NB4 (cell line): Measurements from ENCODE around the gene TBC1D2B.

Source experiments
- DNase-seq: peaks from one replicate; pipeline ENCODE4 v3.0.0; 2010; ENCODE audit warnings: low read depth
- H3K4me3 ChIP-seq: one replicate; pipeline ENCODE4 v1.5.1; 2011; ENCODE audit warnings: mild to moderate bottlenecking, low read depth, low read length, moderate library complexity
- MYC ChIP-seq: IDR thresholded peaks from 2 replicates; pipeline ENCODE4 v1.6.1; 2011; ENCODE audit warnings: low read depth, low read length
- POLR2A ChIP-seq: IDR thresholded peaks from 2 replicates; pipeline ENCODE4 v1.6.1; 2011; ENCODE audit warnings: mild to moderate bottlenecking; ENCODE audit not compliant: insufficient read length; ENCODE audit errors: extremely low read depth
- TF ChIP-seq, protein P1 (sequence below): IDR thresholded peaks from one replicate; pipeline ENCODE4 v1.5.1; 2012; ENCODE audit warnings: low read depth, low read length
- TF ChIP-seq, protein P2 (sequence below): IDR thresholded peaks from 2 replicates; pipeline ENCODE4 v1.6.1; 2011; ENCODE audit warnings: low read depth, low read length

TBC1D2B gene

DNA sequence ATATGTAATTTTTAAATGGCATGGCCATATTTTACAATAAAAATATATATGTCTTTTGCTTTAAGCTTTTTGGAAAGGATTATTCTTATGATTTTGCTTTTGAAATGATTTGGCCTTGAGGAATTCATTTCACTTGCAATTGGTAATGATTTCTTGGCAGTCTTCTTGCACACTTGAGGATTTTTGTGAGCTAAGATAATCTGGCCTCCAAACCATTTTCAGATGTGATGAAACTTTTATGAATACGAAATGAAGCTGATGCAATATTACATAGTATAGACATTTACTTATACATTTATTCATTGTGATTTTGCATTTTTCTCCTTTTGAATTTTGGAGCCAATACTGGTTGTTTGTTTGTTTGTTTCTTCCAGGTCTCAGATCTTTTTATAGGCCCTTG lies 8.4 kb upstream of the TBC1D2B start:
- H3K4me3 ChIP-seq, result no peak overlapping the region
- no peak for DNase-seq
- no peak for TF ChIP-seq MYC
- TF ChIP-seq POLR2A, result no peak
- TF ChIP-seq, protein P1, sequence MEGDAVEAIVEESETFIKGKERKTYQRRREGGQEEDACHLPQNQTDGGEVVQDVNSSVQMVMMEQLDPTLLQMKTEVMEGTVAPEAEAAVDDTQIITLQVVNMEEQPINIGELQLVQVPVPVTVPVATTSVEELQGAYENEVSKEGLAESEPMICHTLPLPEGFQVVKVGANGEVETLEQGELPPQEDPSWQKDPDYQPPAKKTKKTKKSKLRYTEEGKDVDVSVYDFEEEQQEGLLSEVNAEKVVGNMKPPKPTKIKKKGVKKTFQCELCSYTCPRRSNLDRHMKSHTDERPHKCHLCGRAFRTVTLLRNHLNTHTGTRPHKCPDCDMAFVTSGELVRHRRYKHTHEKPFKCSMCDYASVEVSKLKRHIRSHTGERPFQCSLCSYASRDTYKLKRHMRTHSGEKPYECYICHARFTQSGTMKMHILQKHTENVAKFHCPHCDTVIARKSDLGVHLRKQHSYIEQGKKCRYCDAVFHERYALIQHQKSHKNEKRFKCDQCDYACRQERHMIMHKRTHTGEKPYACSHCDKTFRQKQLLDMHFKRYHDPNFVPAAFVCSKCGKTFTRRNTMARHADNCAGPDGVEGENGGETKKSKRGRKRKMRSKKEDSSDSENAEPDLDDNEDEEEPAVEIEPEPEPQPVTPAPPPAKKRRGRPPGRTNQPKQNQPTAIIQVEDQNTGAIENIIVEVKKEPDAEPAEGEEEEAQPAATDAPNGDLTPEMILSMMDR, result no peak
- TF ChIP-seq, protein P2, sequence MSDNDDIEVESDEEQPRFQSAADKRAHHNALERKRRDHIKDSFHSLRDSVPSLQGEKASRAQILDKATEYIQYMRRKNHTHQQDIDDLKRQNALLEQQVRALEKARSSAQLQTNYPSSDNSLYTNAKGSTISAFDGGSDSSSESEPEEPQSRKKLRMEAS, result no peak

DNA sequence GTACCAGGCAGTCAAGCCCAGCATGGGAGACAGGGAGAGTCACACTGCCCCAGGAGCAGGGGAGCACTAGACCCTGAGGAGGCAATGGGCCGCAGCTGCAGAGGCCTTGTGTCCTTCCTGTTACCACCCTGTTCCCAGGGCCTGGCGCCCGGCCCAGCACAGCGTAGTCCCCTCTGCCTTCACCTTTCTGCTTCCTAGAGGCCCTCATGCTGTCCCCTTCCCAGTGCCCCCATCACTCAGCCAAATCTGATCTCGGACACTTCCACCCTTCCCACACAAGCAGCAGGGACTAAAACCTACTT lies 6.9 kb upstream of the TBC1D2B start:
- no peak for DNase-seq
- TF ChIP-seq, protein P1, result no peak
- TF ChIP-seq MYC (no peak), POLR2A (no peak)
- TF ChIP-seq, protein P2, result no peak
- no peak overlapping the region for H3K4me3 ChIP-seq

GRCh38 chr15:78083687-78084448 lies 6.4 kb upstream of the TBC1D2B start:
- peak; percentile 52 for DNase-seq
- no peak overlapping the region for H3K4me3 ChIP-seq
- TF ChIP-seq MYC, result no peak
- TF ChIP-seq, protein P1, result no peak
- TF ChIP-seq, protein P2, result no peak
- no peak for TF ChIP-seq POLR2A

GRCh38 chr15:78083186-78083585 lies 5.7 kb upstream of the TBC1D2B start:
- H3K4me3 ChIP-seq, result no peak overlapping the region
- TF ChIP-seq POLR2A (no peak), MYC (no peak)
- TF ChIP-seq, protein P2, result no peak
- TF ChIP-seq, protein P1, result no peak
- DNase-seq, result no peak

DNA sequence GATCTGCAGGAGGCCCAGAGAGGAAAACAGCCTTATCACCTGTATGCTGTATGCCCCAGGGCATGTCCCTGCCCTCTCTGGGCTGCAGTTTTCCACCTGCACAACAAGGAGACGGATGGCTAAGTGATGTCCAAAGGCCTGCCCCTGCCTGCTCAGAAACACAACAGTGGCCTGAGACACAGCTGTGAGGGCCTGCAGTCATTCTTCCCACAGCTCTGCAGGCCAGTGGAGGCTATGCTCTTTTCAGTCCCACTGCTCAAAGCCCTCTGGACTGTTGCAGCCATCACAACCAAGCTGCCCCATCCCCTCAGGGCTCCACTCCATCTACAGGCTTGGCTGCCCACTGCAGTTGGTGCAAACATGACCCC lies 5.2 kb upstream of the TBC1D2B start:
- TF ChIP-seq POLR2A, result no peak
- TF ChIP-seq, protein P2, result no peak
- TF ChIP-seq MYC, result no peak
- TF ChIP-seq, protein P1, result no peak
- no peak overlapping the region for H3K4me3 ChIP-seq
- no peak for DNase-seq
